Measurements from ENCODE around the gene SLC24A3. TPM values are rescaled to one million over a fixed set of nuclear protein-coding genes. Genes with fewer than 3 reads are reported as not detected.
A peak's percentile ranks its signal among the peaks of the same experiment; 100 is the strongest.

The SLC24A3 gene
- total RNA-seq, 1 experiment from 2014 or later: 46.0 TPM

DNA sequence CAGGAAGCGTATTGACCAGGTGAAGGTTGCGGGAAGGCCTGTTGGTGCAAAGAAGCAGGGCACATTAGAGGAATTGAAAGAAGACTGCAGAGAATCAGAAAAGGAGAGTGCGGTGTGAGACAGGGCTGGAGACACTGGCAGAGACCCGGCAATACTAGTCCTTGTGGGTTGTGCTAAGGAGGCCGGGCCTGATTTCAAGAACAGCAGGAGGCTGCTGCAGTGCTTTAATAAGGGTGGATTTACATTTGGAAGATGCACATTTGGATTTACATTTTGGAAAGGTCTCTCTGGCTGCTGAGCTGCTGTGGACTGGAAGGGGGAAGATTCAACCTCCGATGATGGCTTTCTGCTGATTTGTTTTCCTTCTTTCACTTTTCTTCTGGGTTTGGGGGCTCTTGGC, 167.8 kb downstream of the SLC24A3 start:
- no peak overlapping the region for H3K4me3 ChIP-seq (ENCODE audit: low read depth, low read length, poor library complexity, severe bottlenecking)
- H3K9me3 ChIP-seq (ENCODE audit: low read depth, low read length, poor library complexity, severe bottlenecking): no peaks in the 10 kb centered on the region
- DNase-seq (ENCODE audit: low spot score): peak; percentile 62
- intact Hi-C loops (cut with micrococcal nuclease; ENCODE audit: unreplicated experiment): no loop called here
- no peaks in the 10 kb centered on the region for H3K36me3 ChIP-seq (ENCODE audit: insufficient read depth, low read length, poor library complexity, severe bottlenecking)
- ChIA-PET CTCF (no interaction called here), POLR2A (ENCODE audit: low non-redundant PET) (no interaction called here)
- no peak for TF ChIP-seq EZH2 (IDR thresholded peaks at IDR 0.05; ENCODE audit: borderline replicate concordance, low read depth, low read length, poor library complexity, severe bottlenecking)
- H3K27ac ChIP-seq (ENCODE audit: low read depth, low read length, poor library complexity, severe bottlenecking): no peak overlapping the region
- H3K4me1 ChIP-seq (ENCODE audit: insufficient read depth, low read length, poor library complexity, severe bottlenecking): peaks cover 60% of the 10 kb centered on the region
- no peaks in the 10 kb centered on the region for H3K27me3 ChIP-seq (replicated peaks; ENCODE audit: insufficient read depth, low read depth, low read length, poor library complexity)
- no TSS peak for BruUV-seq (replicated peaks)

DNA sequence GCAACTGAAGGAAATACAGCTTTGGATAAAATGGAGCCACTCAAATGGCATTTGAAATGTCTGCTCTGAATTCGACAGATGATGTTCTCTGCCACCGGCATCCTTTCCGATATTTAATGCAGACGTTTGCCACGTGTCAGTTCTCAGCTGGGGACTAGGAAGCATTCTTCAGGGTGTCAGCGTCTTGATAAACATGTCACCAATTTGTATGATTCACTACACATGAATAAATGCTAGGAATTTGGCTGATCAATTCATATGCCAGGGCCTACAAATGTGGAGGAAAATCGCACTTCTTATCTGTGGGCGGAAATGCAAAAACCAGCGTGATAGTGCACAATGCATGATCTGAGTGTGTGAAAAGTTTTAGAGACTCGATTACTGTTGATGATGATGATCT, 169.5 kb downstream of the SLC24A3 start:
- intact Hi-C loops (cut with micrococcal nuclease; ENCODE audit: unreplicated experiment): no loop called here
- H3K36me3 ChIP-seq (ENCODE audit: insufficient read depth, low read length, poor library complexity, severe bottlenecking): no peaks in the 10 kb centered on the region
- H3K4me1 ChIP-seq (ENCODE audit: insufficient read depth, low read length, poor library complexity, severe bottlenecking): peaks cover 60% of the 10 kb centered on the region
- H3K4me3 ChIP-seq (ENCODE audit: low read depth, low read length, poor library complexity, severe bottlenecking): no peak overlapping the region
- peak; percentile 77 for DNase-seq (ENCODE audit: low spot score)
- no TSS peak for BruUV-seq (replicated peaks)
- ChIA-PET POLR2A (ENCODE audit: low non-redundant PET) (no interaction called here), CTCF (no interaction called here)
- H3K27ac ChIP-seq (ENCODE audit: low read depth, low read length, poor library complexity, severe bottlenecking): peak overlapping the region; percentile 34
- H3K27me3 ChIP-seq (replicated peaks; ENCODE audit: insufficient read depth, low read depth, low read length, poor library complexity): no peaks in the 10 kb centered on the region
- H3K9me3 ChIP-seq (ENCODE audit: low read depth, low read length, poor library complexity, severe bottlenecking): no peaks in the 10 kb centered on the region
- no peak for TF ChIP-seq EZH2 (IDR thresholded peaks at IDR 0.05; ENCODE audit: borderline replicate concordance, low read depth, low read length, poor library complexity, severe bottlenecking)
- TF ChIP-seq, protein P1, sequence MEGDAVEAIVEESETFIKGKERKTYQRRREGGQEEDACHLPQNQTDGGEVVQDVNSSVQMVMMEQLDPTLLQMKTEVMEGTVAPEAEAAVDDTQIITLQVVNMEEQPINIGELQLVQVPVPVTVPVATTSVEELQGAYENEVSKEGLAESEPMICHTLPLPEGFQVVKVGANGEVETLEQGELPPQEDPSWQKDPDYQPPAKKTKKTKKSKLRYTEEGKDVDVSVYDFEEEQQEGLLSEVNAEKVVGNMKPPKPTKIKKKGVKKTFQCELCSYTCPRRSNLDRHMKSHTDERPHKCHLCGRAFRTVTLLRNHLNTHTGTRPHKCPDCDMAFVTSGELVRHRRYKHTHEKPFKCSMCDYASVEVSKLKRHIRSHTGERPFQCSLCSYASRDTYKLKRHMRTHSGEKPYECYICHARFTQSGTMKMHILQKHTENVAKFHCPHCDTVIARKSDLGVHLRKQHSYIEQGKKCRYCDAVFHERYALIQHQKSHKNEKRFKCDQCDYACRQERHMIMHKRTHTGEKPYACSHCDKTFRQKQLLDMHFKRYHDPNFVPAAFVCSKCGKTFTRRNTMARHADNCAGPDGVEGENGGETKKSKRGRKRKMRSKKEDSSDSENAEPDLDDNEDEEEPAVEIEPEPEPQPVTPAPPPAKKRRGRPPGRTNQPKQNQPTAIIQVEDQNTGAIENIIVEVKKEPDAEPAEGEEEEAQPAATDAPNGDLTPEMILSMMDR (conservative IDR thresholded peaks at IDR 0.05; ENCODE audit: low read depth, low read length): no peak

DNA sequence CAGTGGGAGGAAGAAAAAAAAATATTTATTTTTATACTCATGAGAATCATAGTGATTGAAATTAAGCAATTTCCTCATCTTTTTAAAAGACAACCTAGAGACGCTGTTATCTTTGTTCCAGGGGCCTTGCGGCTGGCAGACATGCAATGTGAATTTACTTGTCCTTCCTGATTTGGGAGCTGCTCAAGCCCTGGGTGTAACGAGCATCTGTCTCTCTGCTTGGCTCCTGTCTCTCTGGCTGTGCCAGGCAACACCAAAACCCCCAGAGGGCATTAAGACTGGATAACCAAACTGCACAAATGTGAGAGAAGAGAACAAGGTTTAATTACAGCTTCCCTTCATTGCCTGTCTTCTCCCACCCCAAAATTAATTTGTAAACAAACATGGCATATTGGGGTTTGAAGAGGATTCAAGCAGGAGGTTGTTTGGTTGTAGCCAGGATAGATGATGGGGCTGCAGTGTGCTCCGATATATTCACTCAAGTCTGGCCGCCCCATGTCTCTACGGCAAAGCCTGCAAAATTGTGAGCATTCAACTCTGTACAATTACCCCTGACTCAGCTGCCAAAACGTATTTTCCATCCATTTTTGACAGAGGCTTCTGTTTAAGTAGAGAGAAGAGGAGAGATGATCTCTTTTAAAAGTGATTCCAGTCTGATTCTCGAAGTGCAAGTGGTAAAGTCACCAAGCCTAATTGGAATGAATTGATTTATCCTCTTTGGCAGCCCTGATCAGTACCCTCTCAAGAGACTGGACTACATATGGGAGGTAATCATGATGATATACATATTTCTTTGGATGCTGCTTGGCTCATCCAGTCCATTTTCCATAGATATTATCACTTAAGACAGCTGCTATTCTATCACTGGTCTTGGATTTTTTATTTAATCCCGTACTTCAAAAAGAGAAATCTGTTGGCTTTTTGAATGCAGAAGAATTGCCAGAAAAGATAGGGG, 170.2 kb downstream of the SLC24A3 start:
- H3K4me3 ChIP-seq (ENCODE audit: low read depth, low read length, poor library complexity, severe bottlenecking): no peak overlapping the region
- intact Hi-C loops (cut with micrococcal nuclease; ENCODE audit: unreplicated experiment): no loop called here
- DNase-seq (ENCODE audit: low spot score): peak; percentile 61
- ChIA-PET POLR2A (ENCODE audit: low non-redundant PET) (no interaction called here), CTCF (no interaction called here)
- H3K27me3 ChIP-seq (replicated peaks; ENCODE audit: insufficient read depth, low read depth, low read length, poor library complexity): no peaks in the 10 kb centered on the region
- no peak for TF ChIP-seq EZH2 (IDR thresholded peaks at IDR 0.05; ENCODE audit: borderline replicate concordance, low read depth, low read length, poor library complexity, severe bottlenecking)
- TF ChIP-seq, protein P1 (conservative IDR thresholded peaks at IDR 0.05; ENCODE audit: low read depth, low read length): no peak
- H3K4me1 ChIP-seq (ENCODE audit: insufficient read depth, low read length, poor library complexity, severe bottlenecking): peaks cover 58% of the 10 kb centered on the region
- peak overlapping the region; percentile 34 for H3K27ac ChIP-seq (ENCODE audit: low read depth, low read length, poor library complexity, severe bottlenecking)
- no peaks in the 10 kb centered on the region for H3K36me3 ChIP-seq (ENCODE audit: insufficient read depth, low read length, poor library complexity, severe bottlenecking)
- H3K9me3 ChIP-seq (ENCODE audit: low read depth, low read length, poor library complexity, severe bottlenecking): no peaks in the 10 kb centered on the region
- BruUV-seq (replicated peaks): no TSS peak
